Naive B cell (primary cell): Measurements from ENCODE around the gene SLC7A4. TPM values are rescaled to one million over a fixed set of nuclear protein-coding genes. Genes with fewer than 3 reads are reported as not detected.

Experiments used
- ATAC-seq, 2 donors: fragments of 150-1000 bp; cut with Tn5 transposase; 2 replicates each; pipeline ENCODE4 v1.10.0; 2021; ENCODE audit warnings: low read depth in 2 of 2, mild to moderate bottlenecking in 2 of 2, moderate library complexity in 2 of 2
- DNase-seq: peaks from one replicate; pipeline ENCODE4 v3.0.0; 2022
- H3K27ac Mint-ChIP-seq, 6 donors: one replicate each; pipeline ENCODE4 v1.8.0; 2020 to 2022; ENCODE audit warnings: mild to moderate bottlenecking in 6 of 6, mixed read lengths in 6 of 6, moderate library complexity in 5 of 6, inconsistent platforms in 2 of 6
- H3K27me3 Mint-ChIP-seq, 3 donors: one replicate each; pipeline ENCODE4 v1.8.0; 2021 to 2022; ENCODE audit warnings: mixed read lengths in 3 of 3, mild to moderate bottlenecking in 1 of 3
- H3K36me3 Mint-ChIP-seq, 2 donors: one replicate each; pipeline ENCODE4 v1.8.0; 2020 to 2022; ENCODE audit warnings: mixed read lengths in 2 of 2, inconsistent platforms in 1 of 2, mild to moderate bottlenecking in 1 of 2
- H3K4me1 Mint-ChIP-seq, 3 donors: one replicate each; pipeline ENCODE4 v1.8.0; 2020 to 2022; ENCODE audit warnings: mixed read lengths in 3 of 3, inconsistent platforms in 1 of 3, mild to moderate bottlenecking in 1 of 3, moderate library complexity in 1 of 3
- H3K4me3 Mint-ChIP-seq, 8 donors: one replicate each; pipeline ENCODE4 v1.8.0; 2020 to 2022; ENCODE audit warnings: mild to moderate bottlenecking in 8 of 8, mixed read lengths in 8 of 8, moderate library complexity in 8 of 8, inconsistent platforms in 2 of 8
- H3K9me3 Mint-ChIP-seq, 7 donors: one replicate each; pipeline ENCODE4 v1.8.0; 2020 to 2022; ENCODE audit warnings: mixed read lengths in 7 of 7, mild to moderate bottlenecking in 5 of 7, inconsistent platforms in 2 of 7, moderate library complexity in 1 of 7
- polyA plus RNA-seq, 6 donors: library from polyadenylated mRNA; unstranded; fragments of 300-500 nt; fragmentation: Illumina TruSeq; gene quantifications; one replicate each; pipeline ENCODE4 v1.2.3, GENCODE V29; 2021; ENCODE audit warnings: low read depth in 6 of 6

SLC7A4 gene
- polyA plus RNA-seq, 6 donors from 2014 or later = not detected

- DNase-seq (no peak), ATAC-seq (no peak)
- H3K9me3 Mint-ChIP-seq = peaks cover 0 to 4% (median 0%) of the 10 kb centered on the region in 7 donors
- H3K36me3 Mint-ChIP-seq = peaks cover 0 to 5% of the 10 kb centered on the region in 2 donors
- peak overlapping the region; percentile 86 to 96 (median 94) for H3K4me3 Mint-ChIP-seq
- peak overlapping the region in 1 of 6 donors; percentile 79 for H3K27ac Mint-ChIP-seq
- peaks cover 38 to 46% (median 40%) of the 10 kb centered on the region in 3 donors for H3K4me1 Mint-ChIP-seq
- H3K27me3 Mint-ChIP-seq = peaks cover 0 to 14% (median 0%) of the 10 kb centered on the region in 3 donors
These were observed 49.1 kb downstream of the SLC7A4 start for GRCh38 chr22:20983081-20983771.

GRCh38 chr22:20982563-20982882 lies 49.8 kb downstream of the SLC7A4 start:
- Mint-ChIP-seq H3K4me3 (peak overlapping the region; percentile 86 to 96 (median 94)), H3K9me3 (peaks cover 0 to 4% (median 0%) of the 10 kb centered on the region in 7 donors), H3K27ac (peak overlapping the region; percentile 63 to 98 (median 80)), H3K4me1 (peaks cover 38 to 46% (median 40%) of the 10 kb centered on the region in 3 donors), H3K36me3 (peaks cover 0 to 5% of the 10 kb centered on the region in 2 donors), H3K27me3 (peaks cover 0 to 17% (median 0%) of the 10 kb centered on the region in 3 donors)
- DNase-seq = no peak
- no peak for ATAC-seq

- peak; percentile 73 to 78 for ATAC-seq
These were observed 50.4 kb downstream of the SLC7A4 start, which contains the start of gene LZTR1 for GRCh38 chr22:20981787-20982562. Gene LZTR1 (plus strand): TSS chr22:20982297. CDS start chr22:20982372, 75 bp downstream.

GRCh38 chr22:20980938-20981722 lies 51.2 kb downstream of the SLC7A4 start:
- Mint-ChIP-seq H3K4me1 (peaks cover 34 to 46% (median 40%) of the 10 kb centered on the region in 3 donors), H3K27ac (peak overlapping the region; percentile 79 to 95 (median 90)), H3K4me3 (peak overlapping the region; percentile 86 to 96 (median 94)), H3K9me3 (peaks cover 0 to 4% (median 0%) of the 10 kb centered on the region in 7 donors), H3K36me3 (no peaks in the 10 kb centered on the region), H3K27me3 (peaks cover 0 to 28% (median 1%) of the 10 kb centered on the region in 3 donors)
- DNase-seq (no peak), ATAC-seq (no peak)

More at GRCh38 chr22:20981787-20982562, 50.4 kb downstream of the SLC7A4 start, which contains the start of gene LZTR1:
- H3K27me3 Mint-ChIP-seq = peaks cover 0 to 23% (median 0%) of the 10 kb centered on the region in 3 donors
- H3K9me3 Mint-ChIP-seq = peaks cover 0 to 4% (median 0%) of the 10 kb centered on the region in 7 donors
- H3K36me3 Mint-ChIP-seq = peaks cover 0 to 5% of the 10 kb centered on the region in 2 donors
- H3K4me1 Mint-ChIP-seq = peaks cover 38 to 46% (median 40%) of the 10 kb centered on the region in 3 donors
- DNase-seq = peak; percentile 71
- H3K4me3 Mint-ChIP-seq = peak within 1 kb of the TSS; percentile 86 to 96 (median 94)
- H3K27ac Mint-ChIP-seq = peak within 1 kb of the TSS; percentile 79 to 98 (median 90)

- ATAC-seq = no peak
- H3K27me3 Mint-ChIP-seq = peaks cover 0 to 34% (median 7%) of the 10 kb centered on the region in 3 donors
- H3K9me3 Mint-ChIP-seq = peaks cover 0 to 4% (median 0%) of the 10 kb centered on the region in 7 donors
- peak overlapping the region in 3 of 6 donors; percentile 79 to 90 (median 81) for H3K27ac Mint-ChIP-seq
- H3K4me1 Mint-ChIP-seq = peaks cover 34 to 46% (median 40%) of the 10 kb centered on the region in 3 donors
- no peak for DNase-seq
- peak overlapping the region in 7 of 8 donors; percentile 29 to 95 (median 89) for H3K4me3 Mint-ChIP-seq
- no peaks in the 10 kb centered on the region for H3K36me3 Mint-ChIP-seq
These were observed 51.8 kb downstream of the SLC7A4 start for GRCh38 chr22:20980523-20980922.

GRCh38 chr22:20979940-20980453 lies 52.4 kb downstream of the SLC7A4 start:
- DNase-seq = no peak
- no peaks in the 10 kb centered on the region for H3K36me3 Mint-ChIP-seq

GRCh38 chr22:20979243-20979809 lies 53.0 kb downstream of the SLC7A4 start:
- Mint-ChIP-seq H3K27ac (peak overlapping the region in 5 of 6 donors; percentile 14 to 94 (median 72)), H3K27me3 (peaks cover 0 to 37% (median 8%) of the 10 kb centered on the region in 3 donors), H3K4me1 (peaks cover 34 to 46% (median 40%) of the 10 kb centered on the region in 3 donors), H3K4me3 (peak overlapping the region; percentile 56 to 91 (median 74)), H3K9me3 (peaks cover 0 to 4% (median 0%) of the 10 kb centered on the region in 7 donors), H3K36me3 (no peaks in the 10 kb centered on the region)
- ATAC-seq (peak; percentile 70 to 76), DNase-seq (peak; percentile 58)

More at GRCh38 chr22:20979940-20980453, 52.4 kb downstream of the SLC7A4 start:
- H3K4me1 Mint-ChIP-seq = peaks cover 34 to 46% (median 40%) of the 10 kb centered on the region in 3 donors
- peak overlapping the region in 6 of 8 donors; percentile 29 to 91 (median 54) for H3K4me3 Mint-ChIP-seq
- ATAC-seq = no peak
- peaks cover 0 to 4% (median 0%) of the 10 kb centered on the region in 7 donors for H3K9me3 Mint-ChIP-seq
- peaks cover 0 to 37% (median 8%) of the 10 kb centered on the region in 3 donors for H3K27me3 Mint-ChIP-seq
- H3K27ac Mint-ChIP-seq = peak overlapping the region in 2 of 6 donors; percentile 31 to 89

Other genes starting within 250 kb of the SLC7A4 start
- 10 to 100 TPM; 25.6 to 68.3 (median 39.3) TPM for gene PI4KA, start 173.8 kb downstream of the SLC7A4 start, polyA plus RNA-seq
- 10 to 100 TPM; 15.1 to 24.1 (median 17.1) TPM for gene SNAP29, start 173.6 kb downstream of the SLC7A4 start, polyA plus RNA-seq
- 10 to 100 TPM; 42.6 to 60.7 (median 50.0) TPM for gene CRKL, start 115.2 kb downstream of the SLC7A4 start, polyA plus RNA-seq
- under 1 TPM in 2 of 6 donors, not detected in 4; 0.26 to 0.82 TPM for gene AIFM3, start 65.3 kb downstream of the SLC7A4 start, polyA plus RNA-seq
- 10 to 100 TPM in 2 of 6 donors, 1 to 10 TPM in 4; 3.6 to 15.0 (median 9.3) TPM for gene LZTR1, start 50.3 kb downstream of the SLC7A4 start, polyA plus RNA-seq
- gene THAP7, start 30.4 kb downstream of the SLC7A4 start, polyA plus RNA-seq = 10 to 100 TPM; 36.6 to 43.6 (median 40.9) TPM
- gene P2RX6, start 17.4 kb downstream of the SLC7A4 start, polyA plus RNA-seq = under 1 TPM in 1 of 6 donors, not detected in 5; 0.44 TPM
- gene LRRC74B, start 13.4 kb upstream of the SLC7A4 start, polyA plus RNA-seq = not detected